Panc1 (cell line): Measurements from ENCODE around the gene PATJ.

ENCODE experiments used
- CTCF ChIP-seq: fragments of 450-650 bp; IDR thresholded peaks from 2 replicates; pipeline ENCODE4 v1.5.1; 2017; ENCODE audit warnings: mild to moderate bottlenecking
- POLR2AphosphoS5 ChIP-seq: IDR thresholded peaks from 2 replicates; pipeline ENCODE4 v1.6.1; 2012; ENCODE audit warnings: mild to moderate bottlenecking, low read depth, low read length, moderate library complexity
- REST ChIP-seq, 2 experiments: IDR thresholded peaks; 2 replicates each; pipeline ENCODE4 v1.6.1; 2011 to 2012; ENCODE audit warnings: low read depth in 2 of 2, control low read depth in 1 of 2, low read length in 1 of 2, mild to moderate bottlenecking in 1 of 2, moderate library complexity in 1 of 2; ENCODE audit not compliant: insufficient read depth in 1 of 2
- SIN3A ChIP-seq: IDR thresholded peaks from 2 replicates; pipeline ENCODE4 v1.6.1; 2012; ENCODE audit warnings: low read depth, mild to moderate bottlenecking, low read length, moderate library complexity, borderline replicate concordance; ENCODE audit not compliant: insufficient read depth
- TCF7L2 ChIP-seq: IDR thresholded peaks from 2 replicates; pipeline ENCODE4 v1.6.1; 2011; ENCODE audit warnings: mild to moderate bottlenecking, low read depth, low read length, inconsistent platforms

- no peak for TF ChIP-seq POLR2AphosphoS5
- TF ChIP-seq CTCF: no peak
- no peak for TF ChIP-seq REST (IDR thresholded peaks at IDR 0.05; ENCODE audit: insufficient read depth in 1 of 2, low read depth in 2 of 2, low read length in 1 of 2)
- no peak for TF ChIP-seq SIN3A
- TF ChIP-seq TCF7L2: no peak
Measured at GRCh38 chr1:61914823-61915482, 172.7 kb downstream of the PATJ start.
